Activated CD4-positive, alpha-beta T cell treated with anti-CD3 and anti-CD28 coated beads for 36 hours (primary cell): ENCODE measurements around the gene DNAH17. TPM values are rescaled to one million over a fixed set of nuclear protein-coding genes. Genes with fewer than 3 reads are reported as not detected.

Source experiments
- ATAC-seq: fragments of 200-7000 bp; cut with Tn5 transposase; one replicate; pipeline ENCODE4 v1.10.0; 2021; ENCODE audit warnings: mild to moderate bottlenecking, moderate library complexity
- CTCF ChIA-PET: fragments of 350-600 bp; sonication (Branson Sonifier 250); formaldehyde crosslinking; loops from one replicate; lab custom pipeline; 2021; ENCODE audit warnings: antibody characterized with exemption; lab: Charles Lee
- POLR2A ChIA-PET: fragments of 350-600 bp; sonication (Branson Sonifier 250); formaldehyde crosslinking; loops from one replicate; lab custom pipeline; 2021; ENCODE audit warnings: antibody characterized with exemption, inconsistent platforms; lab: Charles Lee
- DNase-seq: peaks from one replicate; pipeline ENCODE4 v3.0.0-alpha.2; 2020
- H3K27ac Mint-ChIP-seq: one replicate; pipeline ENCODE4 v1.8.0; 2021; ENCODE audit warnings: mixed read lengths
- H3K27me3 Mint-ChIP-seq: one replicate; pipeline ENCODE4 v1.8.0; 2021; ENCODE audit warnings: mixed read lengths
- H3K36me3 Mint-ChIP-seq: one replicate; pipeline ENCODE4 v1.8.0; 2021; ENCODE audit warnings: low read depth, mixed read lengths
- H3K4me1 Mint-ChIP-seq: one replicate; pipeline ENCODE4 v1.8.0; 2021; ENCODE audit warnings: mixed read lengths
- H3K4me3 Mint-ChIP-seq: one replicate; pipeline ENCODE4 v1.8.0; 2021; ENCODE audit warnings: mild to moderate bottlenecking, moderate library complexity, mixed read lengths
- H3K9me3 Mint-ChIP-seq: one replicate; pipeline ENCODE4 v1.8.0; 2021; ENCODE audit warnings: low read depth, mixed read lengths
- intact Hi-C, 2 experiments: fragments of 100-400 bp; cut with DNase I in 1 of 2; cut with micrococcal nuclease in 1 of 2; formaldehyde crosslinking; loops; one replicate each; pipeline versions ENCODE4 v1.14.2 to v1.15.1; 2022 to 2024; cut with DNase I, micrococcal nuclease
- total RNA-seq, 2 experiments: library from RNA; stranded (reverse); gene quantifications; one replicate each; pipeline ENCODE4 v1.2.3, GENCODE V29; 2021

The DNAH17 gene
- total RNA-seq, 2 experiments from 2014 or later = 0.12 to 0.14 TPM

DNA sequence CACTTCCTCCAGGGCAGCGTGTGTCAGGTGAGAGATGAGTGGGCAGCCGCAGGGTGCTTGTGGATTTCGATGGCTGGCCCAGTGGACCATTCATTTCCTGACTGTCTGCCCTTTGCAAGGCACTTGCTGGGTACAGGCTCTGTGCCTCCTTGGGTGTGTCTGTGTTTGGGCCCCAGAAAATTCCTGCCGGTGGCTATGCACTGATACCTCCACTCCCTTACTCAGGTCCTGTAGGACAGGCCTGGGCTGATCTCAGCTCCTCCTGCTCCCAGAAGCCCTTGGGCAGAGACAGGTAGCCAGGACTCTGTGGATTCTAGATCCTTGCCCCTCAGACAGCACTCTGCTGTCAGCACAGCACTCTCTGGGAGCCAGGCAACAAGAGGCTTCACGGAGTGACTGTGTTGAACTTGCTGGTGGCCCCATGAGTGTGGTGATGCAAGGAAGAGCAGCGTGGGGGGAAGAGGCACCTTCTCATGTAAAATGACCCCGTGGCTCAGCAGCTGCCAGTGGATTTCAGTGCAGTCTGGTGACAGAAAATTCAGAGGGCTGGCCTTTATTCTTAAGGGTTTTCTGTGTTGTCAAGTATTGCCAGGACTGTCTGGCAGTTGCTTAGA lies 169.7 kb downstream of the DNAH17 start:
- no peak overlapping the region for H3K4me3 Mint-ChIP-seq
- peak overlapping the region; percentile 22 for H3K27ac Mint-ChIP-seq
- no peaks in the 10 kb centered on the region for H3K9me3 Mint-ChIP-seq
- ChIA-PET CTCF (interaction anchor here (0.8 kb wide), 1 partner anchor 15 kb away, joined by 3 read pairs; no protein-coding TSS in a partner anchor), POLR2A (no interaction called here)
- DNase-seq (no peak), ATAC-seq (no peak)
- intact Hi-C loops = no loop called here
- peaks cover 49% of the 10 kb centered on the region for H3K36me3 Mint-ChIP-seq
- H3K27me3 Mint-ChIP-seq = no peaks in the 10 kb centered on the region
- peaks cover 43% of the 10 kb centered on the region for H3K4me1 Mint-ChIP-seq

DNA sequence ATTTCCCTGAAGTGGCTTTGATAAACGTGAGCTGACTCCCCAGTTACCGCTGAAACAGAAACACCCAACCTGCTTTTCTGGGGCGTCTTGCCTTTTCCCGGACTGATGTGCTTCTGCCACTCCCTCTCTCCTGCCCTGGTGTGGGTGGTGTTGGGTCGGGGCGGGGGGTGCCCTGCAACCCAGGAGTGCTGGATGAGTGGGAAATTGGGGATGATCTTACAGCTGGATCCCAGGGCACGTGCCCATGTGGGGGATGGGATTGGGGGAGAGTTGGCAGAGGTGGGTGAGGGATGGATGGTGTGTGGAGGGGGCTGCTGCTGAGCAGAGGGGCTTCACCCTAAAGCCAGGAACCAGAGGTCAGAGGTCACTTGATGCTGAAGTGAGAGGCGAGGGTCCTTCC lies 170.3 kb downstream of the DNAH17 start:
- ChIA-PET CTCF (interaction anchor here (0.8 kb wide), 1 partner anchor 16 kb away, joined by 3 read pairs; no protein-coding TSS in a partner anchor), POLR2A (no interaction called here)
- H3K36me3 Mint-ChIP-seq = peaks cover 48% of the 10 kb centered on the region
- H3K4me1 Mint-ChIP-seq = peaks cover 37% of the 10 kb centered on the region
- peak overlapping the region; percentile 71 for H3K27ac Mint-ChIP-seq
- DNase-seq = no peak
- peak; percentile 10 for ATAC-seq
- H3K9me3 Mint-ChIP-seq = no peaks in the 10 kb centered on the region
- H3K27me3 Mint-ChIP-seq = no peaks in the 10 kb centered on the region
- intact Hi-C loops = no loop called here
- H3K4me3 Mint-ChIP-seq = no peak overlapping the region

- intact Hi-C loops = no loop called here
- no peak overlapping the region for H3K4me3 Mint-ChIP-seq
Observed at GRCh38 chr17:78406396-78406795, 170.8 kb downstream of the DNAH17 start.

DNA sequence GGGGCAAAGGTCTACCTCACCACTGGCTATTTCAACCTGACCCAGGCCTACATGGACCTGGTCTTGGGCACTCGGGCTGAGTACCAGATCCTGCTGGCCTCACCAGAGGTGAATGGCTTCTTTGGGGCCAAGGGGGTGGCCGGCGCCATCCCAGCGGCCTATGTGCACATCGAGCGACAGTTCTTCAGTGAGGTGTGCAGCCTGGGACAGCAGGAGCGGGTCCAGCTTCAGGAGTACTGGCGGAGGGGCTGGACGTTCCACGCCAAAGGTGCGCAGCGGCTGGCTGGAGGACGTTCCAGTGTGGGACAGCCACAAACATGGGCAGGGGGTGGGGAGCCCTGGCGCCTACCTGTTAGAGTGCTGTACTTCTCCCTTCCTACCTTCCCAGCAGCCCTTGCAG lies 173.4 kb downstream of the DNAH17 start:
- H3K27me3 Mint-ChIP-seq = no peaks in the 10 kb centered on the region
- CTCF ChIA-PET = interaction anchor here (0.7 kb wide), 1 partner anchor 224 kb away, joined by 3 read pairs; no protein-coding TSS in a partner anchor
- peaks cover 67% of the 10 kb centered on the region for H3K36me3 Mint-ChIP-seq
- intact Hi-C loops = no loop called here
- ATAC-seq (no peak), DNase-seq (no peak)
- POLR2A ChIA-PET = no interaction called here
- no peak overlapping the region for H3K27ac Mint-ChIP-seq
- peaks cover 23% of the 10 kb centered on the region for H3K4me1 Mint-ChIP-seq
- no peaks in the 10 kb centered on the region for H3K9me3 Mint-ChIP-seq
- H3K4me3 Mint-ChIP-seq = no peak overlapping the region

More at GRCh38 chr17:78406396-78406795, 170.8 kb downstream of the DNAH17 start:
- DNase-seq (no peak), ATAC-seq (no peak)
- H3K36me3 Mint-ChIP-seq = peaks cover 51% of the 10 kb centered on the region
- ChIA-PET CTCF (interaction anchor here (0.7 to 0.8 kb wide), 3 partner anchors 15 to 203 kb away, joined by 3 to 5 read pairs (median 3); no protein-coding TSS in a partner anchor), POLR2A (interaction anchor here (0.5 kb wide), 1 partner anchor 44 kb away, joined by 3 read pairs; no protein-coding TSS in a partner anchor)
- H3K27me3 Mint-ChIP-seq = no peaks in the 10 kb centered on the region
- no peaks in the 10 kb centered on the region for H3K9me3 Mint-ChIP-seq
- H3K27ac Mint-ChIP-seq = peak overlapping the region; percentile 71
- peaks cover 34% of the 10 kb centered on the region for H3K4me1 Mint-ChIP-seq

DNA sequence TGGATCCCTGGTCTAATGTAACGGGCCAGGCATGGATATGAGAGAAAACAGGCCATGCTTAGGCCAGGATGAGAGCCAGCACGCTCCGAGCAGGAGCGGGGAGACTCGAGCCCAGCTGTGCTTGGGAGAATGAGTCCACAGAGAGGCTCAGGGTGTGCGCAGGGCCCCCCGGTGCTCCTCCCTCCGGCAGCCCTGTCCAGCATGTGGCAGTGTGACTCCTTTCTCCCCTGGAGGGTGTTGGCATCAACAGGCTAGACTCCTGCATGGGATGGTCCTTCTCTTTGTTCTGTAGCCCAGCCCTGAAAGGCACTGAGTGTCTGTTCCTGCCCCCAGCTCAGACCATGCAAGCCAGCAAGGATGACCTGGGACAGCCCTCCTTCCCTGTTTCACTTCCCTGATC lies 175.3 kb downstream of the DNAH17 start:
- Mint-ChIP-seq H3K36me3 (peaks cover 82% of the 10 kb centered on the region), H3K27ac (peak overlapping the region; percentile 59), H3K9me3 (no peaks in the 10 kb centered on the region), H3K27me3 (no peaks in the 10 kb centered on the region), H3K4me1 (peaks cover 10% of the 10 kb centered on the region), H3K4me3 (no peak overlapping the region)
- intact Hi-C loops = no loop called here
- CTCF ChIA-PET = interaction anchor here (0.7 to 1.4 kb wide), 6 partner anchors 9 to 280 kb away, joined by 3 to 4 read pairs (median 4); no protein-coding TSS in a partner anchor
- ATAC-seq = no peak
- DNase-seq = no peak
- POLR2A ChIA-PET = interaction anchor here (0.6 kb wide), 1 partner anchor 168 kb away, joined by 7 read pairs; no protein-coding TSS in a partner anchor

DNA sequence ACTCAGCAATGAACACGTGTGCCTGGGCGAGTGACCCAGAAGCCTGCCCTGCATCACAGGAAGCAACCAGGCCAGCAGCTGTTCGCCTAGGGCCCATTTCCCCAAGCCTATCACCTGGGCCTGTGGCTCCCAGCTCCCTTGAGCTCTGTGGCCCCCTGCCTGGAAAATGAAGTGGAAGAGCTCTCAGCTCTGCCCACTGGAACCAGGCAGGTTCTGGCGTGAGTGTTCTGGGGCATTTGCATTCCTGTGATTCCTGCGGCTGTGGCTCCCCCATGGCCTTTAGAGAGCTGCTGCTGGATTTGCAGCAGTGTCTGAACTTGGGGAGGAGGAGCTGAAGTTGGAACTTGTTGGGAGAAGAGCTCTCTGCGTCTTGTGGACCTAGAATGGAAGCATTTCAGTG lies 175.9 kb downstream of the DNAH17 start:
- intact Hi-C loops = no loop called here
- no peaks in the 10 kb centered on the region for H3K27me3 Mint-ChIP-seq
- H3K9me3 Mint-ChIP-seq = no peaks in the 10 kb centered on the region
- H3K4me3 Mint-ChIP-seq = no peak overlapping the region
- ATAC-seq = no peak
- peaks cover 83% of the 10 kb centered on the region for H3K36me3 Mint-ChIP-seq
- no peak for DNase-seq
- no peak overlapping the region for H3K27ac Mint-ChIP-seq
- ChIA-PET POLR2A (no interaction called here), CTCF (interaction anchor here (0.7 to 1.4 kb wide), 6 partner anchors 9 to 279 kb away, joined by 3 to 4 read pairs (median 3); no protein-coding TSS in a partner anchor)
- peaks cover 4% of the 10 kb centered on the region for H3K4me1 Mint-ChIP-seq

- H3K36me3 Mint-ChIP-seq = peaks cover 85% of the 10 kb centered on the region
- POLR2A ChIA-PET = no interaction called here
- DNase-seq (no peak), ATAC-seq (no peak)
- CTCF ChIA-PET = interaction anchor here (1.0 to 1.4 kb wide), 3 partner anchors 10 to 40 kb away, joined by 3 to 4 read pairs (median 3); no protein-coding TSS in a partner anchor
- no peak overlapping the region for H3K4me3 Mint-ChIP-seq
- H3K27me3 Mint-ChIP-seq = no peaks in the 10 kb centered on the region
- peak overlapping the region; percentile 39 for H3K27ac Mint-ChIP-seq
- H3K4me1 Mint-ChIP-seq = peaks cover 2% of the 10 kb centered on the region
- no peaks in the 10 kb centered on the region for H3K9me3 Mint-ChIP-seq
- intact Hi-C loops = no loop called here
Observed at GRCh38 chr17:78400581-78401240, 176.5 kb downstream of the DNAH17 start.

- ChIA-PET CTCF (no interaction called here), POLR2A (no interaction called here)
- H3K36me3 Mint-ChIP-seq = peaks cover 84% of the 10 kb centered on the region
Observed at GRCh38 chr17:78399693-78400144, 177.5 kb downstream of the DNAH17 start.

GRCh38 chr17:78399028-78399692 lies 178.0 kb downstream of the DNAH17 start:
- Mint-ChIP-seq H3K27me3 (no peaks in the 10 kb centered on the region), H3K4me1 (peaks cover 4% of the 10 kb centered on the region), H3K27ac (no peak overlapping the region), H3K4me3 (no peak overlapping the region), H3K36me3 (peaks cover 81% of the 10 kb centered on the region), H3K9me3 (no peaks in the 10 kb centered on the region)
- intact Hi-C loops = no loop called here
- POLR2A ChIA-PET = no interaction called here
- ATAC-seq = no peak
- CTCF ChIA-PET = interaction anchor here (1.1 kb wide), 1 partner anchor 38 kb away, joined by 3 read pairs; no protein-coding TSS in a partner anchor
- no peak for DNase-seq

More at GRCh38 chr17:78399693-78400144, 177.5 kb downstream of the DNAH17 start:
- no peak overlapping the region for H3K4me3 Mint-ChIP-seq
- no peaks in the 10 kb centered on the region for H3K27me3 Mint-ChIP-seq
- intact Hi-C loops = no loop called here
- no peaks in the 10 kb centered on the region for H3K9me3 Mint-ChIP-seq
- peaks cover 3% of the 10 kb centered on the region for H3K4me1 Mint-ChIP-seq
- ATAC-seq (no peak), DNase-seq (no peak)
- H3K27ac Mint-ChIP-seq = no peak overlapping the region

DNA sequence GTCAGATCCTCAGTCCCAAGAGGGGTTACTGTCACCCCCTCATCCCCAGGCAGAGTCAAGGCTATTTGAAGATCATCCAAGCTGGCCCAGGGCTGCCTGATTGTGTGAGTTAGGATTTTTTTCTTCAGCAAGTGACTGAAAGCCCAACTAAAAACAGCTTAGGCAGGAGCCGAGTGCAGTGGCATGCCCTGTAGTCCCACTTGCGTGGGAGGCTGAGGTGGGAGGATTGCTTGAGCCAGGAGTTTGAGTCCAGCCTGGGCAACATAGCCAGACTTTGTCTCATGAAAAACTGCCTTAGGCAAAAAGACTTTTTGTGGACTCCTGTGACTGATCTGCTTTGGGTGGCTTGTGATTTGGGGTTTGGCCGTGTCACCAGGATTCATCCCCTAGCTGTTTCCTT lies 178.8 kb downstream of the DNAH17 start:
- Mint-ChIP-seq H3K4me3 (no peak overlapping the region), H3K27me3 (no peaks in the 10 kb centered on the region), H3K4me1 (peaks cover 7% of the 10 kb centered on the region), H3K27ac (no peak overlapping the region), H3K36me3 (peaks cover 80% of the 10 kb centered on the region), H3K9me3 (no peaks in the 10 kb centered on the region)
- intact Hi-C loops = no loop called here
- CTCF ChIA-PET = interaction anchor here (1.1 kb wide), 1 partner anchor 38 kb away, joined by 3 read pairs; no protein-coding TSS in a partner anchor
- ATAC-seq (no peak), DNase-seq (no peak)
- POLR2A ChIA-PET = no interaction called here

DNA sequence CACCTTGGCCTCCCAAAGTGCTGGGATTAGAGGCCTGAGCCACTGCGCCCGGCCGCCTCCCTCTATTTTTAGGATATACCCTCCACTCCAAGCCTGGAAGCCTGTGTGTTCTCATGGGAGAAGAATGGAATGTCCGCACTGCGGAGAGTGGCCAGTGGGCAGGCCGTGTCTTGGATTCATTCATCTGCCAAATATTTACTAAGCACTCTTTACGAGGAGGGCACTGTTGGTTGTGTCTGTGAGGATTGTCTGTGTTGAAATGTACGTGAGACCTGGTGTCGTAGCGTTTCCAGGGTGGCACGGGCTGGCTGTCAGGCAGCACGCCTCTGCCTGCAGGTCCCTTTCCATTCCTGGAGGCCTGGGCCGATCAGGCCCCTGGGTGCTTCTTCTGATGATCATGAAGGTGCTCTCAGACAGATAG lies 179.5 kb downstream of the DNAH17 start:
- intact Hi-C loops = no loop called here
- Mint-ChIP-seq H3K4me3 (no peak overlapping the region), H3K27me3 (no peaks in the 10 kb centered on the region), H3K36me3 (peaks cover 77% of the 10 kb centered on the region), H3K9me3 (no peaks in the 10 kb centered on the region), H3K27ac (no peak overlapping the region), H3K4me1 (peaks cover 10% of the 10 kb centered on the region)
- POLR2A ChIA-PET = no interaction called here
- ATAC-seq (no peak), DNase-seq (no peak)
- CTCF ChIA-PET = interaction anchor here (1.1 kb wide), 1 partner anchor 37 kb away, joined by 3 read pairs; no protein-coding TSS in a partner anchor
